ENCODE results near the gene CHSY3. TPM values are rescaled to one million over a fixed set of nuclear protein-coding genes. Genes with fewer than 3 reads are reported as not detected.

The CHSY3 gene
- total RNA-seq, 1 donor from 2014 or later: 0.85 TPM

- TF ChIP-seq, protein P1, sequence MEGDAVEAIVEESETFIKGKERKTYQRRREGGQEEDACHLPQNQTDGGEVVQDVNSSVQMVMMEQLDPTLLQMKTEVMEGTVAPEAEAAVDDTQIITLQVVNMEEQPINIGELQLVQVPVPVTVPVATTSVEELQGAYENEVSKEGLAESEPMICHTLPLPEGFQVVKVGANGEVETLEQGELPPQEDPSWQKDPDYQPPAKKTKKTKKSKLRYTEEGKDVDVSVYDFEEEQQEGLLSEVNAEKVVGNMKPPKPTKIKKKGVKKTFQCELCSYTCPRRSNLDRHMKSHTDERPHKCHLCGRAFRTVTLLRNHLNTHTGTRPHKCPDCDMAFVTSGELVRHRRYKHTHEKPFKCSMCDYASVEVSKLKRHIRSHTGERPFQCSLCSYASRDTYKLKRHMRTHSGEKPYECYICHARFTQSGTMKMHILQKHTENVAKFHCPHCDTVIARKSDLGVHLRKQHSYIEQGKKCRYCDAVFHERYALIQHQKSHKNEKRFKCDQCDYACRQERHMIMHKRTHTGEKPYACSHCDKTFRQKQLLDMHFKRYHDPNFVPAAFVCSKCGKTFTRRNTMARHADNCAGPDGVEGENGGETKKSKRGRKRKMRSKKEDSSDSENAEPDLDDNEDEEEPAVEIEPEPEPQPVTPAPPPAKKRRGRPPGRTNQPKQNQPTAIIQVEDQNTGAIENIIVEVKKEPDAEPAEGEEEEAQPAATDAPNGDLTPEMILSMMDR (IDR thresholded peaks at IDR 0.05; ENCODE audit: borderline replicate concordance): no peak
- Histone ChIP-seq H3K36me3 (no peaks in the 10 kb centered on the region), H3K27ac (replicated peaks) (no peak overlapping the region), H3K4me3 (no peak overlapping the region), H3K4me1 (no peaks in the 10 kb centered on the region), H3K9me3 (replicated peaks) (no peaks in the 10 kb centered on the region), H3K27me3 (ENCODE audit: low read depth) (no peaks in the 10 kb centered on the region)
- DNase-seq: no peak
- intact Hi-C loops (cut with micrococcal nuclease): no loop called here
These were observed 16.9 kb downstream of the CHSY3 start for GRCh38 chr5:129921204-129921603.

DNA sequence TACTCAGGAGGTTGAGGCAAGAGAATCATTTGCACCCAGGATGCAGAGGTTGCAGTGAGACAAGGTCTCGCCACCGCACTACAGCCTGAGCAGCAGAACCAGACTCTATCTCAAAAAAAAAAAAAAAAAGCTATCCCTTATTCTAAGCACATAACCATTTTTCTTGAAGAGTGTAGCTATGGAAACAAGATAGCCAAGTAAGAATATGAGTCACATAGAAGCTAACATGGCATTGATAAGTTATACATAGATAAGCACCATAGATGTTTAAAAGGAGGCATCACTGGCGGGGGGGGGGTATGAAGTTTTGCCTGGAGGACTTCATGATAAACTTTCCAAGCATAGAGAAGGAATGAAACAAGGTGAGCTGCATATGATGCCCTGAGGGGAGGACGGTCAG is 26.0 kb downstream of the CHSY3 start:
- Histone ChIP-seq H3K27me3 (ENCODE audit: low read depth) (no peaks in the 10 kb centered on the region), H3K4me3 (no peak overlapping the region), H3K4me1 (no peaks in the 10 kb centered on the region), H3K9me3 (replicated peaks) (no peaks in the 10 kb centered on the region), H3K36me3 (no peaks in the 10 kb centered on the region), H3K27ac (replicated peaks) (no peak overlapping the region)
- intact Hi-C loops (cut with micrococcal nuclease): no loop called here
- DNase-seq: no peak
- TF ChIP-seq, protein P1 (IDR thresholded peaks at IDR 0.05; ENCODE audit: borderline replicate concordance): no peak

- Histone ChIP-seq H3K9me3 (replicated peaks) (peaks cover 30% of the 10 kb centered on the region), H3K36me3 (no peaks in the 10 kb centered on the region), H3K27me3 (ENCODE audit: low read depth) (no peaks in the 10 kb centered on the region), H3K27ac (replicated peaks) (no peak overlapping the region), H3K4me3 (no peak overlapping the region), H3K4me1 (no peaks in the 10 kb centered on the region)
- no peak for DNase-seq
- TF ChIP-seq, protein P1 (IDR thresholded peaks at IDR 0.05; ENCODE audit: borderline replicate concordance): no peak
- intact Hi-C loops (cut with micrococcal nuclease): no loop called here
These were observed 31.4 kb downstream of the CHSY3 start for GRCh38 chr5:129935626-129936025.

DNA sequence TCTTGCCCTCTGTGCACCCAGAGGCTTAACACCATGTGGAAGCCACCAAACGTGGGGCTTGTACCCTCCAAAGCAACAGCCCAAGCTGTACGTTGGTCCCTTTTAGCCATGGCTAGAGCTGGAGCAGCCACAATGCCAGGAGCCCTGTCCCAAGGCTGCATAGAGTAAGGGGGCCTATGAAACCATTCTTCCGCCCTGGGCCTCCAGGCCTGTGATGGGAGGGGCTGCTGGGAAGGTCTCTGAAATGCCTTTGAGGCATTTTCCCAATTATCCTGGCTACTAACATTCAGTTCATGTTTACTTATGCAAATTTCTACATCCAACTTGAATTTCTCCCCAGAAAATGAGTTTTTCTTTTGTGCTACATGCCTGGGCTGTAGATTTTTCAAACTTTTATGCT is 33.8 kb downstream of the CHSY3 start:
- H3K27ac ChIP-seq (replicated peaks): no peak overlapping the region
- no peaks in the 10 kb centered on the region for H3K36me3 ChIP-seq
- H3K4me1 ChIP-seq: no peaks in the 10 kb centered on the region
- H3K27me3 ChIP-seq (ENCODE audit: low read depth): no peaks in the 10 kb centered on the region
- H3K9me3 ChIP-seq (replicated peaks): peaks cover 30% of the 10 kb centered on the region
- TF ChIP-seq, protein P1 (IDR thresholded peaks at IDR 0.05; ENCODE audit: borderline replicate concordance): no peak
- no peak overlapping the region for H3K4me3 ChIP-seq
- intact Hi-C loops (cut with micrococcal nuclease): no loop called here
- DNase-seq: no peak

DNA sequence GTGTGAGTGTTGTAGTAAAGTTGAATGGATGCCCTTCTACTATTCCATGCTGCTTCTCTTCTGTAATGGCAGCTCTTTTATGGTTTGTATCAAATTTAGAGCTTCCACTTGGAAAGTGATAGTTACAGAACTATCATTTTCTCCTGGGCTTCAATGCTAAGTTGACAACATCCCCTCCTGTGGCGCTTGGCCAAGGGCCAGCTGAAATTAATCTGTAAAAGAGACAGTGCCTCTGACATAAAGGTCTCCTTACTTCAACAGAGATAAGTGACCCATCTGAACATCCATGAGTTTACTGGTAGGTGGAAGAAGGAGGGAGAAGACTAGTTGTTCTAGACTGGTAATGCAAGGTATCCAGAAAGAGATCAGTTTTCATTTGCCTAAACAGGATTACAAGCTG is 39.7 kb downstream of the CHSY3 start:
- TF ChIP-seq, protein P1 (IDR thresholded peaks at IDR 0.05; ENCODE audit: borderline replicate concordance): no peak

DNA sequence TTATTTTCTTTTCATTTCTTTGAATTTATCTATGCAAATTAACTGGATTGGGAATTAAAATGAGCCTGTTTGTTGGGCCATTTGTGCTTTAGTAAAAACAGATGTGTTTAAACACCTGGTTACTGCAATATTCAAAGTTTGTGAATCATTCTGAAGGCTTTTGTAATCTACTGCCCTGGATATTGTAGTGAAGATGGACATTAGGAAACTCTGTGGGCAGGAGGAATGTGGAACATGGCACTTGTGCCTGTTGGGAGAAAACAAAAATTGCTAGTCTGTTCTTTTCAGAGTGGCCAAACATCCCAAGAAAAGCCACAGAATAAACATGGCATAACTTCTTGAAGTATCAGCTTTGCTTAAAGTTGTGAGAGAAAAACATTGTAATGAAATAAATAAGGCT is 40.8 kb downstream of the CHSY3 start:
- TF ChIP-seq, protein P1 (IDR thresholded peaks at IDR 0.05; ENCODE audit: borderline replicate concordance): no peak
- Histone ChIP-seq H3K4me1 (no peaks in the 10 kb centered on the region), H3K9me3 (replicated peaks) (no peaks in the 10 kb centered on the region), H3K27me3 (ENCODE audit: low read depth) (no peaks in the 10 kb centered on the region), H3K36me3 (no peaks in the 10 kb centered on the region), H3K27ac (replicated peaks) (no peak overlapping the region), H3K4me3 (no peak overlapping the region)
- intact Hi-C loops (cut with micrococcal nuclease): no loop called here
- DNase-seq: no peak

More for the DNA sequence above, 39.7 kb downstream of the CHSY3 start:
- Histone ChIP-seq H3K36me3 (no peaks in the 10 kb centered on the region), H3K27me3 (ENCODE audit: low read depth) (no peaks in the 10 kb centered on the region), H3K4me3 (no peak overlapping the region), H3K27ac (replicated peaks) (no peak overlapping the region), H3K4me1 (no peaks in the 10 kb centered on the region), H3K9me3 (replicated peaks) (peaks cover 5% of the 10 kb centered on the region)
- DNase-seq: no peak
- intact Hi-C loops (cut with micrococcal nuclease): no loop called here
